WTC11 (cell line): ENCODE measurements around the gene ABLIM2. TPM values are rescaled to one million over a fixed set of nuclear protein-coding genes. Genes with fewer than 3 reads are reported as not detected.

ENCODE experiments used
- ATAC-seq: fragments of 200-7000 bp; cut with Tn5 transposase; 2 replicates; pipeline ENCODE4 v1.10.0; 2021; ENCODE audit warnings: mild to moderate bottlenecking, moderate library complexity
- CTCF ChIA-PET: fragments of 300-600 bp; sonication (Branson Sonifier 250); formaldehyde crosslinking; loops from one replicate; lab custom pipeline; 2021; ENCODE audit warnings: antibody characterized with exemption; lab: Charles Lee
- POLR2A ChIA-PET: fragments of 350-600 bp; sonication (Branson Sonifier 250); formaldehyde crosslinking; loops from one replicate; lab custom pipeline; 2021; ENCODE audit warnings: antibody characterized with exemption; lab: Charles Lee
- DNase-seq: peaks from one replicate; pipeline ENCODE4 v3.0.0; 2021; ENCODE audit warnings: low spot score
- H3K27ac Mint-ChIP-seq: 2 replicates; pipeline ENCODE4 v1.8.0; 2021; ENCODE audit warnings: mixed read lengths
- H3K27me3 Mint-ChIP-seq: 2 replicates; pipeline ENCODE4 v1.8.0; 2021; ENCODE audit warnings: low read depth, mild to moderate bottlenecking, moderate library complexity, mixed read lengths
- H3K36me3 Mint-ChIP-seq: 2 replicates; pipeline ENCODE4 v1.8.0; 2021; ENCODE audit warnings: mixed read lengths
- H3K4me1 Mint-ChIP-seq: 2 replicates; pipeline ENCODE4 v1.8.0; 2022; ENCODE audit warnings: mixed read lengths
- H3K4me3 Mint-ChIP-seq: 2 replicates; pipeline ENCODE4 v1.8.0; 2021; ENCODE audit warnings: mild to moderate bottlenecking, moderate library complexity, mixed read lengths
- H3K9me3 Mint-ChIP-seq: 2 replicates; pipeline ENCODE4 v1.8.0; 2021; ENCODE audit warnings: mixed read lengths
- CBFB ChIP-seq: sonication (generic); formaldehyde crosslinking; IDR thresholded peaks from 2 replicates; pipeline ENCODE4 v1.8.1; 2022; ENCODE audit warnings: mild to moderate bottlenecking, low read depth, missing genetic modification reagents
- CREB1 ChIP-seq: sonication (generic); formaldehyde crosslinking; IDR thresholded peaks from 2 replicates; pipeline ENCODE4 v1.8.0; 2023; ENCODE audit warnings: mild to moderate bottlenecking, missing genetic modification reagents
- FOXK1 ChIP-seq: sonication (generic); formaldehyde crosslinking; IDR thresholded peaks from 2 replicates; pipeline ENCODE4 v1.8.0; 2022; ENCODE audit warnings: mild to moderate bottlenecking, moderate library complexity, missing genetic modification reagents
- GABPB1 ChIP-seq: sonication (generic); formaldehyde crosslinking; IDR thresholded peaks from 2 replicates; pipeline ENCODE4 v1.8.1; 2023; ENCODE audit warnings: mild to moderate bottlenecking, missing genetic modification reagents
- GTF2I ChIP-seq: fragments of 250-450 bp; sonication (Bioruptor Pico); conservative IDR thresholded peaks from 2 replicates; pipeline ENCODE4 v1.4.0; 2021; ENCODE audit warnings: mild to moderate bottlenecking
- HMGA2 ChIP-seq: fragments of 250-450 bp; sonication (Bioruptor Pico); IDR thresholded peaks from 2 replicates; pipeline ENCODE4 v1.4.0; 2021; ENCODE audit warnings: mild to moderate bottlenecking, moderate library complexity
- JAZF1 ChIP-seq: fragments of 250-450 bp; sonication (Bioruptor Pico); IDR thresholded peaks from 2 replicates; pipeline ENCODE4 v1.9.0; 2021; ENCODE audit warnings: moderate library complexity, mild to moderate bottlenecking, inconsistent platforms
- NFATC4 ChIP-seq: fragments of 250-450 bp; sonication (Bioruptor Pico); IDR thresholded peaks from 2 replicates; pipeline ENCODE4 v1.9.0; 2021; ENCODE audit warnings: mild to moderate bottlenecking
- SMAD4 ChIP-seq: sonication (generic); formaldehyde crosslinking; IDR thresholded peaks from 2 replicates; pipeline ENCODE4 v1.8.0; 2022; ENCODE audit warnings: mild to moderate bottlenecking, missing genetic modification reagents
- TEAD1 ChIP-seq: sonication (generic); formaldehyde crosslinking; IDR thresholded peaks from 2 replicates; pipeline ENCODE4 v1.8.0; 2022; ENCODE audit warnings: mild to moderate bottlenecking, missing genetic modification reagents
- ZNF121 ChIP-seq: sonication (generic); formaldehyde crosslinking; IDR thresholded peaks from 2 replicates; pipeline ENCODE4 v1.8.0; 2023; ENCODE audit warnings: missing genetic modification reagents
- ZNF219 ChIP-seq: sonication (generic); formaldehyde crosslinking; IDR thresholded peaks from 2 replicates; pipeline ENCODE4 v1.8.0; 2023; ENCODE audit warnings: missing genetic modification reagents, mild to moderate bottlenecking, borderline replicate concordance
- ZNF423 ChIP-seq: fragments of 250-450 bp; sonication (Bioruptor Pico); IDR thresholded peaks from 2 replicates; pipeline ENCODE4 v2.1.2; 2022; ENCODE audit warnings: mild to moderate bottlenecking, moderate library complexity
- total RNA-seq: library from RNA; stranded (reverse); gene quantifications from 3 replicates; pipeline ENCODE4 v1.2.3, GENCODE V29; 2021
- TF ChIP-seq, protein P1 (sequence below): sonication (generic); formaldehyde crosslinking; IDR thresholded peaks from 2 replicates; pipeline ENCODE4 v1.8.1; 2023; ENCODE audit warnings: mild to moderate bottlenecking, moderate library complexity, missing genetic modification reagents
- TF ChIP-seq, protein P2 (sequence below): fragments of 250-450 bp; sonication (Bioruptor Pico); IDR thresholded peaks from 2 replicates; pipeline ENCODE4 v1.8.0; 2021; ENCODE audit warnings: mild to moderate bottlenecking
- TF ChIP-seq, protein P3 (sequence below): fragments of 200-600 bp; IDR thresholded peaks from 2 replicates; pipeline ENCODE4 v1.8.0; 2022; ENCODE audit warnings: antibody characterized with exemption
- TF ChIP-seq, protein P4 (sequence below): sonication (generic); formaldehyde crosslinking; IDR thresholded peaks from 2 replicates; pipeline ENCODE4 v1.8.0; 2022; ENCODE audit warnings: mild to moderate bottlenecking, missing genetic modification reagents
- TF ChIP-seq, protein P5 (sequence below): fragments of 250-450 bp; sonication (Bioruptor Pico); IDR thresholded peaks from 2 replicates; pipeline ENCODE4 v1.9.0; 2021; ENCODE audit warnings: mild to moderate bottlenecking

The ABLIM2 gene
- total RNA-seq, 1 experiment from 2014 or later, result 2.6 TPM

DNA sequence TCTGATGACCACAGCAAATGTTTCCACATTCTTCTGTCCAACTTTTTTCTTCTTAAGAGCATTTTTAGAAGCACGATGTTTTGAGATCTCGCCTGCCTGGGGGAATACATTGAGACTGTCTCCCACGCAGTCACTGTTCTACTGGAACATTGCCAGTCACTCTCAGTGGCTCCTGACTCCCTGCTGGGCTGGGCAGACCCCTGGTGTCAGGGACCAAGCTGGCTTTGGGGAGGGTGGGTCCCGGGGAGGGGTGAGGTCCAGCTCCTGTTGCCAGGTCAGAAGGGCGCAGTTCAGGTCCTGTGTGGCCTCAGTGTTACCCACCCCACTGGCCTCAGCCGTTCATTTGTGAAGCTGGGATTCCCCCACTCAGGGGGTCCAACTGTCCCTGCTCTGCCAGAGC is 18.9 kb upstream of the ABLIM2 start:
- no peak for DNase-seq
- POLR2A ChIA-PET, result interaction anchor here (1.2 kb wide), 1 partner anchor 65 kb away, joined by 5 read pairs; no protein-coding TSS in a partner anchor

DNA sequence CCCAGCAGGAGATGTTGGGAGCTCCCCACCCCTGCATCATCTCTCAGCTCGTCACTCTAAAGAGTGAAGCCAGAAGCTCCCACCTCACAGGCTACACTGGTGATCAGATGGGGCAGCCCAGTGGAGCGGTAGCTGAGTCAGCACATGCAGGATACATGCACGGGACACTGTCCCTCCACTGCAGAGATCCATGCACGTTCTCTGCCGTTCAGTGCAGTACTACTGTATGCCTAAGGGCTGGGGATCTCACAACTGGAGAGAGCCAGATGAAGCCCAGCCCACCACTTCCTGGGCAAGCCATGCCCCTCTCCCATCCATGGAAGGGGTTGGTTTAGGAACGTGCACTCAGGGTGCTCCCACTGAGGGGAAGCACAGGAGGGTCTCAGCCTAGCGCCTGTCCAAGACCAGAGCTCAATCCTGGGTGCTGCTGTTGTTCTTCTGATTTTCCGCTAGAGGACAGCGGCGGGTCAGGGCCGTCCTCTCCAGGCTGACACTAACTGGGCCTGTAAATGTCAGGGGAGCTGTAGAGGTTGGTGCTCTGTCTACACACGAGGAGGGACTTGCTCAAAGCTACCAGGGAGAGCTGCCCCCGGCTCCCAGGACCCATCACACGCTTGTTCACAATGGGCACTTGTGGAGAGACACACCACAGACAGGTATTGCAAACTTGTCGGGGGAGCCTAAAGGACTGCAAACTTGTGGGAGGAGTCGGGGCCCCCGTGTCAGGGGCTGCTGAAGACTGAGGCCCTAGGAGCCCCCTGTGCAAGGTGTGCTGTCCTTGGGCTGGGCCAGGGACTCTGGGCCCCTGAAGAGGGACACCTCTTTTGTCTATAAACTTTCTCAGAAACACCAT is 18.2 kb upstream of the ABLIM2 start:
- Mint-ChIP-seq H3K27ac (no peak overlapping the region), H3K36me3 (no peaks in the 10 kb centered on the region), H3K9me3 (peaks cover 5% of the 10 kb centered on the region), H3K4me1 (no peaks in the 10 kb centered on the region), H3K4me3 (no peak overlapping the region), H3K27me3 (no peaks in the 10 kb centered on the region)
- ATAC-seq (peak; percentile 96), DNase-seq (peak; percentile 62)
- CTCF ChIA-PET, result interaction anchor here (0.5 to 2.2 kb wide), 83 partner anchors 9 to 529 kb away, joined by 3 to 87 read pairs (median 5); partner anchors contain the start of genes ABLIM2, HTRA3 and SH3TC1
- POLR2A ChIA-PET, result interaction anchor here (0.6 to 1.2 kb wide), 2 partner anchors 65 to 128 kb away, joined by 3 to 5 read pairs; no protein-coding TSS in a partner anchor
- TF ChIP-seq, protein P1, sequence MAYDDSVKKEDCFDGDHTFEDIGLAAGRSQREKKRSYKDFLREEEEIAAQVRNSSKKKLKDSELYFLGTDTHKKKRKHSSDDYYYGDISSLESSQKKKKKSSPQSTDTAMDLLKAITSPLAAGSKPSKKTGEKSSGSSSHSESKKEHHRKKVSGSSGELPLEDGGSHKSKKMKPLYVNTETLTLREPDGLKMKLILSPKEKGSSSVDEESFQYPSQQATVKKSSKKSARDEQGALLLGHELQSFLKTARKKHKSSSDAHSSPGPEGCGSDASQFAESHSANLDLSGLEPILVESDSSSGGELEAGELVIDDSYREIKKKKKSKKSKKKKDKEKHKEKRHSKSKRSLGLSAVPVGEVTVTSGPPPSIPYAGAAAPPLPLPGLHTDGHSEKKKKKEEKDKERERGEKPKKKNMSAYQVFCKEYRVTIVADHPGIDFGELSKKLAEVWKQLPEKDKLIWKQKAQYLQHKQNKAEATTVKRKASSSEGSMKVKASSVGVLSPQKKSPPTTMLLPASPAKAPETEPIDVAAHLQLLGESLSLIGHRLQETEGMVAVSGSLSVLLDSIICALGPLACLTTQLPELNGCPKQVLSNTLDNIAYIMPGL (CRISPR knock-in tag), result no peak
- TF ChIP-seq, protein P2, sequence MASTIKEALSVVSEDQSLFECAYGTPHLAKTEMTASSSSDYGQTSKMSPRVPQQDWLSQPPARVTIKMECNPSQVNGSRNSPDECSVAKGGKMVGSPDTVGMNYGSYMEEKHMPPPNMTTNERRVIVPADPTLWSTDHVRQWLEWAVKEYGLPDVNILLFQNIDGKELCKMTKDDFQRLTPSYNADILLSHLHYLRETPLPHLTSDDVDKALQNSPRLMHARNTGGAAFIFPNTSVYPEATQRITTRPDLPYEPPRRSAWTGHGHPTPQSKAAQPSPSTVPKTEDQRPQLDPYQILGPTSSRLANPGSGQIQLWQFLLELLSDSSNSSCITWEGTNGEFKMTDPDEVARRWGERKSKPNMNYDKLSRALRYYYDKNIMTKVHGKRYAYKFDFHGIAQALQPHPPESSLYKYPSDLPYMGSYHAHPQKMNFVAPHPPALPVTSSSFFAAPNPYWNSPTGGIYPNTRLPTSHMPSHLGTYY (CRISPR knock-in tag), result no peak
- TF ChIP-seq ZNF121, result peak; percentile 99
- TF ChIP-seq, protein P3, sequence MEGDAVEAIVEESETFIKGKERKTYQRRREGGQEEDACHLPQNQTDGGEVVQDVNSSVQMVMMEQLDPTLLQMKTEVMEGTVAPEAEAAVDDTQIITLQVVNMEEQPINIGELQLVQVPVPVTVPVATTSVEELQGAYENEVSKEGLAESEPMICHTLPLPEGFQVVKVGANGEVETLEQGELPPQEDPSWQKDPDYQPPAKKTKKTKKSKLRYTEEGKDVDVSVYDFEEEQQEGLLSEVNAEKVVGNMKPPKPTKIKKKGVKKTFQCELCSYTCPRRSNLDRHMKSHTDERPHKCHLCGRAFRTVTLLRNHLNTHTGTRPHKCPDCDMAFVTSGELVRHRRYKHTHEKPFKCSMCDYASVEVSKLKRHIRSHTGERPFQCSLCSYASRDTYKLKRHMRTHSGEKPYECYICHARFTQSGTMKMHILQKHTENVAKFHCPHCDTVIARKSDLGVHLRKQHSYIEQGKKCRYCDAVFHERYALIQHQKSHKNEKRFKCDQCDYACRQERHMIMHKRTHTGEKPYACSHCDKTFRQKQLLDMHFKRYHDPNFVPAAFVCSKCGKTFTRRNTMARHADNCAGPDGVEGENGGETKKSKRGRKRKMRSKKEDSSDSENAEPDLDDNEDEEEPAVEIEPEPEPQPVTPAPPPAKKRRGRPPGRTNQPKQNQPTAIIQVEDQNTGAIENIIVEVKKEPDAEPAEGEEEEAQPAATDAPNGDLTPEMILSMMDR, result peak; percentile 51; the same call in 1 of the 2 replicates
- TF ChIP-seq TEAD1, result 0 out of 2 replicates have a peak, but pooled peaks have one; percentile 16

More for the DNA sequence above, 18.9 kb upstream of the ABLIM2 start:
- H3K27me3 Mint-ChIP-seq, result no peaks in the 10 kb centered on the region
- TF ChIP-seq, protein P4, sequence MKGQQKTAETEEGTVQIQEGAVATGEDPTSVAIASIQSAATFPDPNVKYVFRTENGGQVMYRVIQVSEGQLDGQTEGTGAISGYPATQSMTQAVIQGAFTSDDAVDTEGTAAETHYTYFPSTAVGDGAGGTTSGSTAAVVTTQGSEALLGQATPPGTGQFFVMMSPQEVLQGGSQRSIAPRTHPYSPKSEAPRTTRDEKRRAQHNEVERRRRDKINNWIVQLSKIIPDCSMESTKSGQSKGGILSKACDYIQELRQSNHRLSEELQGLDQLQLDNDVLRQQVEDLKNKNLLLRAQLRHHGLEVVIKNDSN (CRISPR knock-in tag), result no peak
- TF ChIP-seq GTF2I (CRISPR knock-in tag) (no peak), FOXK1 (CRISPR knock-in tag) (no peak), ZNF423 (CRISPR knock-in tag) (no peak), ZNF219 (no peak), SMAD4 (CRISPR knock-in tag) (no peak), JAZF1 (no peak)
- TF ChIP-seq, protein P5, sequence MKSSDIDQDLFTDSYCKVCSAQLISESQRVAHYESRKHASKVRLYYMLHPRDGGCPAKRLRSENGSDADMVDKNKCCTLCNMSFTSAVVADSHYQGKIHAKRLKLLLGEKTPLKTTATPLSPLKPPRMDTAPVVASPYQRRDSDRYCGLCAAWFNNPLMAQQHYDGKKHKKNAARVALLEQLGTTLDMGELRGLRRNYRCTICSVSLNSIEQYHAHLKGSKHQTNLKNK (CRISPR knock-in tag), result no peak
- H3K4me3 Mint-ChIP-seq, result no peak overlapping the region
- H3K27ac Mint-ChIP-seq, result no peak overlapping the region
- ATAC-seq, result no peak
- no peaks in the 10 kb centered on the region for H3K4me1 Mint-ChIP-seq
- peaks cover 5% of the 10 kb centered on the region for H3K9me3 Mint-ChIP-seq
- CTCF ChIA-PET, result interaction anchor here (0.5 to 2.2 kb wide), 67 partner anchors 8 to 528 kb away, joined by 3 to 87 read pairs (median 6); partner anchors contain the start of genes ABLIM2, HTRA3 and SH3TC1
- H3K36me3 Mint-ChIP-seq, result no peaks in the 10 kb centered on the region

DNA sequence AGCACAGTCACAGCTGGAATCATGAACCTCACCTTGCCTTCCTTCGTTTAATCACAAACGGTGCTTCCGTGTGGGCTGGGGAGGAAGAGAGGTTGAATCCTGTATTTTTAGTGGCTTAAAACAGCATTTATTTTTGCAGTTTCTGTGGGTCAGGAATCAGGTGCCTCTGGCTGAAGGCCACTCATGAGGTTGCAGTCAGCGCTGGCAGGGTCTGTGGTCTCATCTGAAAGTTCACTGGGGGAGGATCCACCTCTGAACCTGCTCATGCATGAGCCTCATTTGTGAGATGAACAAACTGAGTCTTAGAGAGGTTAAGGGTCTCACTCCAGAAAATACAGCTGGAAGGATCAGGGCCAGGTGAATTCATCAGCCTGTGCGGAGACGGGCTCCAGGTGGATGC is 17.1 kb upstream of the ABLIM2 start:
- TF ChIP-seq CREB1 (CRISPR knock-in tag) (no peak), NFATC4 (CRISPR knock-in tag) (no peak), GABPB1 (no peak), CBFB (CRISPR knock-in tag) (no peak), HMGA2 (CRISPR knock-in tag) (no peak)
- TF ChIP-seq, protein P5 (CRISPR knock-in tag), result no peak
- Mint-ChIP-seq H3K36me3 (no peaks in the 10 kb centered on the region), H3K4me1 (no peaks in the 10 kb centered on the region), H3K27ac (no peak overlapping the region), H3K9me3 (peaks cover 1% of the 10 kb centered on the region), H3K27me3 (no peaks in the 10 kb centered on the region), H3K4me3 (no peak overlapping the region)
- no peak for DNase-seq
- POLR2A ChIA-PET, result no interaction called here
- CTCF ChIA-PET, result interaction anchor here (1.1 to 2.0 kb wide), 12 partner anchors 17 to 227 kb away, joined by 4 to 43 read pairs (median 10); partner anchors contain the start of genes HTRA3 and SH3TC1
- no peak for ATAC-seq
